Measurements from ENCODE around the gene ORM2. TPM values are rescaled to one million over a fixed set of nuclear protein-coding genes. Genes with fewer than 3 reads are reported as not detected.

The ORM2 gene
- total RNA-seq, 4 donors from 2014 or later: 6.3 to 15.6 TPM; not detected in 2

DNA sequence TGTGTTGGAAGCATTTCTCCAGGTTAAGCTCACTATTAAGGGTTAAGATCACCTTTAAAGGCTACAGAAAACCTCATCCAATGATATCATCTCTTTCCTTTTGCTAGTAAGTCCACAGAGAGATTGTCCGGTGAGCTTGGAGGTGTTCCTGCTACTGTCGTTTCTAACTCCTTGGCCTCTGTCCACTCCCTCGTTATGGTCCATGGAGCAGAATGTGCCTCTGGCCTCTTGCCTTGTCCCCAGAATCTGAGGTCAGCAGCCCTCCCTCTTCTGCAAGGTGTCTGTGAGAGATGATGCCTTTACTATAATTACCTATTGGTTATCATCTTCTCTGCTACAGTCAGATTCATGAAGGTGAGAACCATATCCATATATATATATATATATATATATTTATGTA, 15.0 kb downstream of the ORM2 start:
- no peak overlapping the region for H3K4me3 ChIP-seq
- intact Hi-C loops (cut with DNase I; ENCODE audit: low total_unique reads): no loop called here

DNA sequence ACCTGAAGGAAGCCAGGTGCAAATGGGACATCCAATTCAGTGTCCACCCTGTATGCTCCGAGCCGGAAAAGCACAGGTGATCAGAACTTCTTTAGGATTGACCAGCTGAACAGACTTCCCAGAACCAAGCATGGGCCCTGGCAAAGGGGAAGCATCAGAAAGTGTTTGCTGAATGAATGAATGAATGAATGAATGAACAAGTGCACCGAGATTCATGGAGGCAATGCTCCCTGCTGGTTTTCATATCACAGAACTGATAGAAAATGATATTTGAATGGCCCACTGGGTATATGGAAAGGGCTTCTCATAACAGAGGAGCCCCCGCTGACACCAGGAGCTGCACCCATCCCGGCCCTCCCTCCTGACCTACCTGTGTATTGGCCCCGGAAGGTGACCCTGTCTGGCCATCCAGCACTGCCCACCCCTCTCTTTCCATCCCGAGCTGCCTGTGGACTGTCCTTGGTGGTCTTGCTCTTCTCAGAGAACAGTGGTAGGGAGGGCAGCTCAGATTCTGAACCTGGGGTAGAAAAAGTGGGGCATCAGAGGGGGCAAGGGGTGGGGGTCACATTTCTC, 15.9 kb downstream of the ORM2 start:
- Histone ChIP-seq H3K27ac (no peak overlapping the region), H3K27me3 (no peaks in the 10 kb centered on the region), H3K4me3 (no peak overlapping the region), H3K36me3 (peaks cover 0 to 14% of the 10 kb centered on the region in 2 donors), H3K9me3 (no peaks in the 10 kb centered on the region), H3K4me1 (no peaks in the 10 kb centered on the region)
- in situ Hi-C loops (cut with MboI; ENCODE audit: low sequenced_read_pairs in 4 of 4) (no loop called here), intact Hi-C loops (cut with DNase I; ENCODE audit: low total_unique reads) (no loop called here)
- DNase-seq (no peak), ATAC-seq (no peak)
- TF ChIP-seq POLR2A (IDR thresholded peaks at IDR 0.05): no peak
- TF ChIP-seq, protein P1, sequence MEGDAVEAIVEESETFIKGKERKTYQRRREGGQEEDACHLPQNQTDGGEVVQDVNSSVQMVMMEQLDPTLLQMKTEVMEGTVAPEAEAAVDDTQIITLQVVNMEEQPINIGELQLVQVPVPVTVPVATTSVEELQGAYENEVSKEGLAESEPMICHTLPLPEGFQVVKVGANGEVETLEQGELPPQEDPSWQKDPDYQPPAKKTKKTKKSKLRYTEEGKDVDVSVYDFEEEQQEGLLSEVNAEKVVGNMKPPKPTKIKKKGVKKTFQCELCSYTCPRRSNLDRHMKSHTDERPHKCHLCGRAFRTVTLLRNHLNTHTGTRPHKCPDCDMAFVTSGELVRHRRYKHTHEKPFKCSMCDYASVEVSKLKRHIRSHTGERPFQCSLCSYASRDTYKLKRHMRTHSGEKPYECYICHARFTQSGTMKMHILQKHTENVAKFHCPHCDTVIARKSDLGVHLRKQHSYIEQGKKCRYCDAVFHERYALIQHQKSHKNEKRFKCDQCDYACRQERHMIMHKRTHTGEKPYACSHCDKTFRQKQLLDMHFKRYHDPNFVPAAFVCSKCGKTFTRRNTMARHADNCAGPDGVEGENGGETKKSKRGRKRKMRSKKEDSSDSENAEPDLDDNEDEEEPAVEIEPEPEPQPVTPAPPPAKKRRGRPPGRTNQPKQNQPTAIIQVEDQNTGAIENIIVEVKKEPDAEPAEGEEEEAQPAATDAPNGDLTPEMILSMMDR (IDR thresholded peaks at IDR 0.05 in 4 of 5, conservative IDR thresholded peaks at IDR 0.05 in 1 of 5): no peak

More for the DNA sequence above, 15.0 kb downstream of the ORM2 start:
- in situ Hi-C loops (cut with MboI; ENCODE audit: low sequenced_read_pairs in 4 of 4): no loop called here
- TF ChIP-seq, protein P1 (IDR thresholded peaks at IDR 0.05 in 4 of 5, conservative IDR thresholded peaks at IDR 0.05 in 1 of 5): no peak
- TF ChIP-seq POLR2A (IDR thresholded peaks at IDR 0.05): no peak
- no peak for DNase-seq
- no peaks in the 10 kb centered on the region for H3K27me3 ChIP-seq
- H3K9me3 ChIP-seq: no peaks in the 10 kb centered on the region
- no peaks in the 10 kb centered on the region for H3K4me1 ChIP-seq
- H3K27ac ChIP-seq: no peak overlapping the region
- no peak for ATAC-seq
- H3K36me3 ChIP-seq: peaks cover 0 to 6% of the 10 kb centered on the region in 2 donors

DNA sequence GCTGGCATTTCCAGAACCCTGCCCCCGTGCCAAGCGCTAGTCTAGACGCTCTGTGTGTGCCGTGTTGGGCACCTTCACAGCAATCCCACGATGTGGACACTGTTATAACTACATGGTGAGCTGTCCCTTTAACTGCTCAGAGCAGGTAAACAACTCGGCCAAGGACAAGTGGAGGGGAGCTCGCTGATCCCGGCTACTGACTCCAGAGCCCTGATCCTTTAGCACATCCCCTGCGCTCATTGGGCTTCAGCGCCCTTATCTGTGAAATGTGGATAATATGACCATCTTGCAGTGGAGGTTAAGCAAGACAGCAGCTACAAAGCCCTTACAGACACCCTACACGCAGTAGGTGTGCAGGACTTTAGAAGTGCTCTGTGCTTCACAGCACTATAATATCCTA, 16.5 kb downstream of the ORM2 start:
- TF ChIP-seq, protein P1 (IDR thresholded peaks at IDR 0.05 in 4 of 5, conservative IDR thresholded peaks at IDR 0.05 in 1 of 5): no peak
- no peak for TF ChIP-seq POLR2A (IDR thresholded peaks at IDR 0.05)
- in situ Hi-C loops (cut with MboI; ENCODE audit: low sequenced_read_pairs in 4 of 4) (no loop called here), intact Hi-C loops (cut with DNase I; ENCODE audit: low total_unique reads) (no loop called here)
- Histone ChIP-seq H3K27ac (no peak overlapping the region), H3K36me3 (peaks cover 0 to 15% of the 10 kb centered on the region in 2 donors), H3K4me1 (no peaks in the 10 kb centered on the region), H3K9me3 (no peaks in the 10 kb centered on the region), H3K4me3 (no peak overlapping the region), H3K27me3 (no peaks in the 10 kb centered on the region)
- ATAC-seq (no peak), DNase-seq (no peak)

DNA sequence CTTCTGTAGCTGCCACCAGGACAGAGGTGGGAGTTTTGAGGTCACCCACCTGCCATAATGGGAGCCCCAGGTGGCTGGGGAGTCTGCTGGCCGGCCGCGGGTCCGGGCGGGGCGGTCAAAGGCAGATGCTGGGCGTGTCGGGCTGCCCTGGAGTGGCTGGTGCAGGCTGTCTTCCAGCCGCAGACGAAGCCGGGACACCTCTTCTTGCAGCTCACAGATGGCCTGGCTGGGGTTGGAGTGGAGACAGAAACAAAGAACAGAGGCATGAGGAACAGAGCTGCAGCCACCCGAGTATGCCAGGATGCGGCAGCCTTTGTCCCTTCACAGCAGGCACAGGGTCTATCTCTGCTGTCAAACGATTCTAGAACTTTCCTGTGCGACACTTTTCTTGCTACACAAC, 18.0 kb downstream of the ORM2 start:
- Histone ChIP-seq H3K27me3 (no peaks in the 10 kb centered on the region), H3K4me1 (no peaks in the 10 kb centered on the region), H3K36me3 (peaks cover 0 to 15% of the 10 kb centered on the region in 2 donors), H3K4me3 (no peak overlapping the region), H3K9me3 (no peaks in the 10 kb centered on the region), H3K27ac (no peak overlapping the region)
- intact Hi-C loops (cut with DNase I; ENCODE audit: low total_unique reads) (no loop called here), in situ Hi-C loops (cut with MboI; ENCODE audit: low sequenced_read_pairs in 4 of 4) (no loop called here)
- TF ChIP-seq, protein P1 (IDR thresholded peaks at IDR 0.05 in 4 of 5, conservative IDR thresholded peaks at IDR 0.05 in 1 of 5): no peak
- TF ChIP-seq POLR2A (IDR thresholded peaks at IDR 0.05): no peak
- DNase-seq (no peak), ATAC-seq (no peak)
